NCI-H1436 (cell line): ENCODE data around the gene SSBP3.

Experiments used
- DNase-seq: peaks from one replicate; lab custom pipeline; 2025; lab: John Stamatoyannopoulos, UW

SSBP3 gene

DNA sequence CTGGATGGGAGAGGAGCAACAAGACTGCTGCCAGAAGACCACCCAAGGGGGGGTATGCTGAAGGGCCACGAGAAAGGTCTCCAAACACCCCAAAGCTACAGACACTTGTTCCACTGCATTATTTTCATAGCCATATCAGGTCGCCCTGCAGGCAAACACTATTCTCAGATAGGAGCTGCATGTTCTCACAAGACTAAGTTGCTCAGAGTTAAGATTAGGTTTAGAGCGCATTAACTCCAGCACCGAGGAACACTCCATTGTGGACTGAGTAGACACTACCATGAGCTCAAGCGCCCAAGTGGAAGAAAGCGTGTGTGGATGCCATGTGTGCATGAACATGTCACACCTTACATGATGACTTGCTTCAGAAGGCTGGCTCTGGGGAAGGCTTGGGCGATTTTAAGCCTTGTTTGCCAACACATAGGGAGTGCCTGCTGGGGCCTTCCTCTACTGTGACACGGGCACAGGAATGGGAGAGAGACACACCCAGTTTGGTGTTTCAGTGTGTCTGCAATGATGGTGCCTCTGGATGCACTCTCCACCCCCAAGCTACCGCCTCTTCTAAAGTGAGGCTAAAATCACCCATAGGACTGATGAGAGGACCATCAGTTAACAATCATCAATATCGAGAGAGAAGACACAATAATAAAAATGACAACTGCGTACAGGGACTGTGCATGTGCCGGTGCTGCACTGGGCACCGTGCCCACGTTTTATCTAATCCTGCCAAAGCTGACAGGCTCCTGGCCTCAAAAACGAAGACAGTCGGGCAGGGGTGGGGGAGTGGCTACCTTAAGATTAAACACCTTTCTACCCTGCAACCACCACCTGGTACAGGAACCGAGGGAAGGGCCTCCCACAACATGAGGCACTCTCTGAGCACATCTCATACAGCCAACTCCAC is 34.9 kb downstream of the SSBP3 start:
- no peak for DNase-seq

DNA sequence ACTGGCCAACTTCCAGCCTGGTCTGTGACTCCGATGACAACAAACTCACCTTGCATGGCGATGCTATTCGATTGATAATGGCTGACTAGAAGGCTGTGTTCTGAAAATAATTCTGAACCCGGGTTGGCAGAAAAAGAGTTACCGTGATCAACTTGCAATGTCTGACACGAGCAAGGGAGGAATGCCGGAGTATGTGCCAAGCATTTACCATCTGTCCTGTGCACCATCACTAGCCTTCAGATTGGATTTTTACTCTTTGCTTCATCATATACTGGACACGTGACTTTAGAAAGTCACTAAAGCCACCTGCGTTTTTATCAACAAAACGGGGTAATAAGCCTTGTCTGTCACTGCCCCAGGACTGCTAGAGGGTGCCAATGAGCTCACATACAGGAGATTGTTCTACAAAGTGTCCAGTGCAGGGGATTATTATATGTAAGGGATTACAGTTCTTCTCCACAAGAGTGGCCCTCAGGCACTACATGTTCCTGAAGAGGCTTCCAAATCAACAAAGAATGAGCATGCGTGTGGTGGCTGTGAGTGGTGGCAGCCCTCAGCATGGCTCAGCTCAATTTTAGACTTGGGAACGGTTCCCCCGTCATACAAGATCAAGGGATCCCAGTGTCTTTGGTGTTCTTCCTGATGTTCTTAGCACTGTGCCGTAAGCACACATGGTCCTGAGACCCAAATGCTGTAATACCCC is 35.8 kb downstream of the SSBP3 start:
- DNase-seq, result no peak

DNA sequence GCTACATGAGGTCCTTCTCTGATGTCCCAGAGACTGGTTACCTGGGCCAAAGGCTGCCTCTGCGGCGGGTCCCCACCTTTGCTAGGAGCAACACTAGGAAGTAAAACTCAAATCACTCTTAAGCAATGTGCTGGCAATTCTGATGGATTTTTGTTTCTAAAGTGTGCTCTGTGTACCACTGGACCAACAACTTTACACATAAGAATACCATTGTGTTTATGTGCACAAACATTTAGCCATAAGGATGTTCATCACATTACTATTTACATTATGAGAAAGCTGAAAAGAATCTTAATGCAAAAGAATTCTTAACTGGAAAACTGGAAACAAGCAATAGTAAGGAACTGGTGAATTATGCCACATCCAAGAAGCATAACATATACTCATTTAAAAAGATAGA is 38.6 kb downstream of the SSBP3 start:
- no peak for DNase-seq

DNA sequence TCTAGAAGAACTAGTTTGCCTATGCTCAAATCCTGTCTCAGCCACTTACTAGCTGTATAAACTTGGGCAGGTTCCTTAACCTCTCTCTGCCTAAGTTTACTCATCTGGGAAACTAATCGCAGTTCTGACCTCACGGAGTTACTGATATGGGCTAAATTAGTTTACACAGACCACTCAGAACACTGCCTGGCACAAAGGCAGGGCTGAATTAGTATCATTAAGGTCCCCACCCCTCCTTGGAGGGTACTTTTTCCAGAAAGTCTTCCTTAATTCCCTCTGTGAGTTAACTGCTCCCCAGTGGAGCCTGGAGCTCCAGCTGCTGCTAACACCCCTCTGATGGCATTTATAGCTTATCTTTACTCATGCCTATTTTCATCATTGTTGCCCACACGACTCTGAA is 40.3 kb downstream of the SSBP3 start:
- DNase-seq, result no peak

DNA sequence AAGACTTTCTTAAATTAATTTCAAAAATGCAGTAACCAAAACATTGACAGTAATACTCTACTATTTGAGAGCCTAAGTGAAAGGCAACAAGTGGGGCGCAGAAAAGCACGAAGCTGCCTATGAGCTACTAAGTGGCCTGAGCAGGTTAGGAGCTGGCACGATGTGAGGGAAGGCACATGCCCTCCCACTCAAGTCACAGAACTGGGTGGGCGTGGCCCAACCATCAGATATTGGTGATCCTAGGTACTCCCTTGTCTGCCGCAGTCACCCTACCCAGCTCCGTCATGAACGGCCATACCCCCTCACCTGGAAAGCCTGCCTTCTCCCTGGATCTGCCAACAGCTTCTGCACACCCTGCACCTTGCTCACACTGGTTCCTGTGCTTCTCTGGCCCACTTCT is 40.8 kb downstream of the SSBP3 start:
- DNase-seq, result no peak

DNA sequence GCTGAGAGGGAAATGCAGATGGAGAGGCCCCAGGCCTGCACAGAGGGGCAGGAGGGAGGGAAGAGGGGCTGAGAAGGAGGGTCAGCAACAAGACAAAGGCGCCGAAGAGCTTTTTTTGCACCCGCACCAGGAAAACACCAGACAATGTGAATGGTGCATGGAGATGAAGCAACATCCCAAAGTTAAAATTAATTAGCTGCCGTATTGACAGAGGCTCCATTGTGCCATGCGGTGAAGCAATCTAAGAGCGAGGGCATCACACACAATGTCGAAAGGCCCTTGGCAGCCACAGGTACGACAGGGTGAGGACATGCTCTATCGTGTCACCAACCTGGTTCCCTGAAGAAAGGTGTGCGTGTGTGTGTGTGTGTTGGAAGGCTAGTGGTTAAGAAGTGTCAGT is 41.2 kb downstream of the SSBP3 start:
- no peak for DNase-seq

DNA sequence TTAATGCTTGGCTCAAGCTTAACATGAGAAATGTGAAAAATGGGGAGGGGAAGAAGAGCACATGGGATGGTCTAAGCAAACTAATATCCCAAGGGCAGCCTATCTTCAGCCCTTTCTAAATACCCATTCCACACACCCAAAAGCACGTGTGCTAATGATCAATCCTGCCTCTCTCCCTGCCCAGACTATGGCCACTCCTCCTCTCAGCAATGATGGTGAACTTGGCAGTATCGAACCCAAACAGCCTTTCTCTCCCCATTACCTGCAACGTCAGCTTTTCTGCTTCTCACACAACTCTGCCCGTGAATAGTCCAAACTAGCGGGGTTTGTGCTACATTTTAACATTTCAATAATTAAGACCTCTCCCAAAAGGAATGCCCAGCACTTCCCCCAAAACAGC is 41.6 kb downstream of the SSBP3 start:
- DNase-seq, result no peak

DNA sequence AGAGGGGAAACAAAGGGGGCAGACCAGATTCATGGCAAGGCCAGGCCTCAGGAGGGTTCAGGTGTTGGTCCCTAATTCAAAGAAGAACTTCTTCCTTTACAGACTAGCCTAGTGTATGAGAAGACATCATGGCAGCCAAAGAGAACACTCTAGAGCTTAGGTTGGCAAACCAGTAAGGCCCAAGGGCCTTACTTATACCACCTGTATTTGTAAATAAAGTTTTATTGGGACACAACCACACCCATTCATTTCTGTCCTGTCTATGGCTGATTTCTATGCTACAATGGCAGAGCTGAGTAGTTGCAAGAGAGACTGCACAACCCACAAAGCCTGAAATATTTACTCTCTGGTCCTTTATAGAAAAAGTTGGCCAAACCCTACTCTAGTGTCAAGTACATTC is 42.3 kb downstream of the SSBP3 start:
- DNase-seq, result no peak

DNA sequence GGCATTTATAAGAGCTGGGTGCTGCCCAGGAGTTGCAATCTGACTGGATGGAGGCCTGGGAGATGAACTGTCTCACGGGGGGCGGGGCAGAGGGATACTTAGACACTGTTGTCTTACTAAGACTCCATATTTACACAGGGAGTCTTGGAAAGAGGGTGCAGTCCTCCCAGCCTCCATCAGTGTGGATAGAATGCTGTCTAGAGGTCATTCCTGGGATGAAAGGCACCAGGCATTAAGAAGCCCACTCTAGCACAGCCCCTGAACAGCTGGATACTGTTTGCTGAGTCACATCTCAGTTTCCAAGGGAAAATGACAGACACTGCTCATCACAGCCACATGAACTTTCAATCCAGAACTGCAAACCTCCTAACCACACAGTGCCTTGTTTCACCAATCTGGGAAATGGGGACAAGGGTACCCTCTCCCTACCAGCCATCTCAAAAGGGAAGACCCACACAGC is 43.3 kb downstream of the SSBP3 start:
- no peak for DNase-seq

DNA sequence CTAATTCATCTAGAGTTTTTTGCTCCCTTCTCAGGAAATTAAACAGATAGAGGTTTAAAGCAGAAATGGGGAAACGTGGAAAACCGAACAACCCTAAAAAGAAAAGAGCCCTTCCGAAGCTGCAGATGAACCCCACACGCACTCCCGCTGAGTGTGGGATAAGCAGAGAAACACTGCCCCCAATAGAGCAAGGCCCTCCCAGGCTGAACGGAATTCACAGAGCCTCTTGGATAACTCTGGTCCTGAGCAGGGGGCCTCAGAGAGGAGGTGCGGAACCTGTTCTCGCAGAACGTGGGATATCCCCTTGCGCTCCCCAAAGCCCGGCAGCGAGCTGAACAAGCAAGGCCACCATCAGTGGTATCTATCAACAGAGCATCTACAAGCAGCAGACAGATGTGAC is 44.9 kb downstream of the SSBP3 start:
- no peak for DNase-seq

DNA sequence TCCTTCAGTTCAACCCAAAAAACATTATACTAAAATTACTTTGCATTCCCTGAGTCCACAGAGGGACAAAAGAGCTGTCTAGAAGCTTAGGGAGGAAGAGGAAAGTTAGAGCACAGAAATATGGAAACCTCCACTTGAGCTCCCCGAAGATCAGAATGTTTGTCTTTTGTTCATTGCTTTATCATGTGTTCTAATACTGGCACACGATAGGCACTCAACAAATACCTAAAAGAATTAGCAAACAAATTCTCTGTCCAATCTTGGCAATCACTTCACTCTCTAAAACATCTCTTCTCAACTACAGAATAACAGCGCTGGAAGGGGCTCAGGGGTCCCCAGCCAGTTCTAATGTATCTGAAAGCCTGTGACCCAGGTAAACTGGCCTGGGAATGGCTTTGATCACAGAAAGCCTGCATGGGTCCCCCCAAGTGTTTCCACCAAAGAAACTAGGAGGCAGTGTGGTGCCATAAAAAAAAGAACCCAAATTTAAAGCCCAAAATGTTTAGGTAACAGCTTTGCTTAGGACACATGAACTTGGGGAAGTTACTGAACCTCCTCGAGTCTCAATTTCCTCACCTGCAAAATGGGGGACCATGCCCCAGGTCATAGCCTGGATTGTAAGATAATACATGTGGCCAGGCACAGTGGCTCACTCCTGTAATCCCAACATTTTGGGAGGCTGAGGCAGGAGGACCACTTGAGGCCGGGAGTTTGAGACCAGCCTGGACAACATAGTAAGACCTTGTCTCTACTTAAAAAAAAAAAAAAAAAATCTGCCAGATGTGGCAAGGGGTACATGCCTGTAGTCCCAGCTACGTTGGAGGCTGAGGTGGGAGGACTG is 45.8 kb downstream of the SSBP3 start:
- no peak for DNase-seq

DNA sequence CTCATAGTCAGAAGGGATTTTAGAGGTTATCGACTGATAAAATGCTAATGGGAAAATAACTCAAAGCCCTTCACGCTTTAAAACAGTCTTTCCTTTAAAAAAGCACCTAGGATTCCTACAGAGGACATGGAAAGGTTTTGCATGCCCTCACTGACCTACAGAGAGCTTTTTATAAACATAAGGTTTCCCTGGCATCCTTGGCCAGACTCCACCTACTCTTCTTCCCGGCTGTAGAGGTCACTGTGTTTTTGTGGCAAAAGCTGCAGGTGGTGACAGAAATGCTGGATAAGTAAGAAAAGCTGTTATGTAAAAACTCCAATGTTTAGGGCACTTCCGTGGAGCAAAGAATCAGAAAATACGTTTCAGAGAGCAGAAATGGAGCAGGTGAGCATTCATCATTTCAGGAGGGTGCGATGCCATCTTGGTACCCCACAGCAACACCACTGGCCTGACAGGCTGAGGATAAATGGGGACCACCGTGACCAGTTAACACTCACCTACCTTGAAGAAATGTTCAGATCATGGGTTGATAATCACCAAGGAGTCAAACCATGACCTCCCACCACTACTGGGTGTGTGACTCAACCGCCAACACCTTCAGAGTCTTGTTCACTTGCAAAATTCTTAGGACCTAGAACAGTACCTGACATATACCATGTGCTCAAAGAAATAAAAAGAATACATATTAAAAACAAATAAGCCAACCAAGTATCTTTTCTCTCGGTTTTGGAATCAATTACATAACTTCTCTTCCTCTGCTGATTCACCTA is 46.6 kb downstream of the SSBP3 start:
- DNase-seq, result no peak

DNA sequence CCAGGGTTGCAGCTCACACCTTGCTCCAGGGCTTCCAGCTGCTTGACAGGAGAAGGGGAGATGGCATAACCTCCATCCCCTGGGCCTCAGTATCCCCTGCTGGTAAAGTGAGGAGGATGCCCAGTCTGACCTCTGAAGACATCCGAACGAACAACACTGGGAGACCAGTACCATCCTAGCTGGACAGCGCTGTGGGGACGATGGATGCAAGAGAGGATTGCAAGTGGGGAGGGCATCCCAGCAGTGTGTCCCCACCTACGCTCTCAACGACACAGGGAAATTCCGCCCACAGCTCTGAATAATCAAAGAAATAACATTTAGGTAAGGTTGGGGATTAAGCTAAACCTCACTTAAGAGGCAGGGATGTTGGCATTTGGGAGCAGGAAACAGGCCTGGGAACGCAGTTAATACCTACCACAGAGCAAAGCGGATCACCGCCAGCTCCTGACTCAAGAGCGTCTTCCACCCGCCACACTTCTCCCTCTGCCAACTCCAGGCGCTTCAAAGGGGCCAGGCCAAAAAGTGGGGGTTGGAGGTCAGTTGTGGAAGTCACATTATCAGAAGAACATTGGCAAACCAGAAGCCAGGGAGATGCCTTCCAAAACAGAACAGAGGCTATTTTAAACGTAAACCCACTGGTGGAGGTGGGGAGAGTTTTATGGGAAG is 47.6 kb downstream of the SSBP3 start:
- DNase-seq, result no peak

DNA sequence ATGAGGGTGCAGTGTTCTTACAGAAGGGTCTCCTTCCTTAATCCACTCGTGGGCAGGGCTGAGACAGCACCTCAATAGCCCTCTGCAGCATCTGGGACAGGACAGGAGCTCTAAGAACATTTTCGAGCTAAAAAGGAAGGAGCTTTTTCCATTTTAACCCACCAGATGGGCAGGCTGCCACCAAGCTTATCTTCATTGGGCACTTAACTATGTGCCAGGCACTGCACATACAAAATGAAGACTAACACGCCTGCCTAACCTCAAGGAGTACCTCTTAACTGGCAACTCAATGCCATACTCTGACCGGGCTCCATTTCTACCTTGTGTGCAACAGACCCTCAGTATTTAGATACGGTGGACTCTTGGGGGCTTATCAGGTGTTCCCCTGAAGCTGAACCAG is 48.2 kb downstream of the SSBP3 start:
- no peak for DNase-seq

DNA sequence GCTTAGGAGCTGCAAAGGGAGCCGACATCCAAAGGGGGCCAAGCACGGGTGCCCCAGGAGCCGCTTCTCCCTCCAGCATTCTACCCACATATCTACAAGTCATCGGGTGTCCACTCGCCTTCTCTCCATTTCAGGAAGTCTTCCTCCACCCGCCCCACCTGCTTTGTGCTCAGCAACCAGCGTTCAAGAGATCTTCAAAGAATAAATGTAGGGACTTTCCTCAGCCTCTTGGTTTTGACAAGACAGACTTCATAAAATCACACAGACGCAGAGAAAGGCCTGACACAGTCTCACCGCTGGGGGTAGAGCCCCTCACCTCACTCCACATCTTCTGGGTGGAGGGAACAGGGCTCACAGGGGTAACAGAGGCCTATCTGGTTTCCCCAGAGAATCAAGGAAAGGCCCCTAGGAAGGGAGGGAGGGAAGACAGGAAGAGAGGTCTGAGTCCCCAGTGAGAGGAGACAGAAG is 49.5 kb downstream of the SSBP3 start:
- no peak for DNase-seq

DNA sequence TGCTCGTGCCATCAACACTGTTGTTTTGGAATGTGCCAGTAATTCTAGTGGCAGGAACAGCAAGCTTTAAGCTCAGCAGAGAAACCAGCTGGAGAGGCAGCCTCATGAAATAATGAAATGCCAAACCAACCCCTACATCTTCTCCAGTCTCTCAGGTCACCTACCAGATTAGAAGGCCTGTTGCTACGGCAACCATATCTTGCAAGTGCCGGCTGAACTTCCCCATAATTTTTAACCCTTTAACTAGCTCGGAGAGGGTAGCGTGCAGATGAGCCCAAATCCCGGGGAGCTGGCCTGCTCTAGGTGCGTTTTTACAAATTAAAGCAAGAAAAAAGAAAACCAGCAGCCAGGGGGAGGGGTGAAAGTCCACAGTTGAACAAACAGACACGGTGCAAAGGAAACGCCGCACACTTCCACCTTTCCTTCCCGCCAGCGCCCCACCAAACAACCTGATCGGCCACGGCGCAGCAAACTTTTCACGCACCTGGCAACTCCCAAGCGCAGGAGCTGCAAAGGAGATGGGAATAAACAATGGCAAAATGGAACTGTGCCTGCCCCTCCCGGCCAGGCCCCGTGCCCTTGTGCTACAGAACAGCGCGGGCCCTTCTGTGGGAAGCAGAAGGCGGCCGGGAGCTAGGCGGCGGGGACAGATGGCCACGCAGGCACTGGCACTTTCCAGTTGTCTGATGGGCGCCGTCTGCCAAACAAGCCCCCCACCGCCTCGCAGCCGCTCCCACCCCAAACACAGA is 50.1 kb downstream of the SSBP3 start:
- DNase-seq, result no peak

DNA sequence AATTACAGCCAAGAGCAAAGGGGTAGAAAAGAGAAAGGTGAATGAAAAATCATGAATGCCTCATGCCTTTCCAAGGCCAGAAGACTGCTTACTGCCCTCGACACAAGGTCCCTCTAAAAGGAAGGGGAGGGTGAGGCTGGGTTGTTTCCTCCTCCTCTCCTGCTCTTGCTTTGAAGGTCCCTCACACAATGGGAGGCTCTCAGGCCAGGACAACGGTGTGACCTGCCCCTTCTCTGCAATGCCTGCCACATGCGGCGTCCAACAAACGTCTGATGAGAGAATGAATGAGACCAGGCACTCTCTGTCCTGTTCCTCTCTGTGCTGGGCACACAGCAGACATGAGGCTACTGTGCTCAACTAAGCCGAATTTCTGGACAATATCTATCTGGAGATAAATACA is 51.3 kb downstream of the SSBP3 start:
- DNase-seq, result no peak

DNA sequence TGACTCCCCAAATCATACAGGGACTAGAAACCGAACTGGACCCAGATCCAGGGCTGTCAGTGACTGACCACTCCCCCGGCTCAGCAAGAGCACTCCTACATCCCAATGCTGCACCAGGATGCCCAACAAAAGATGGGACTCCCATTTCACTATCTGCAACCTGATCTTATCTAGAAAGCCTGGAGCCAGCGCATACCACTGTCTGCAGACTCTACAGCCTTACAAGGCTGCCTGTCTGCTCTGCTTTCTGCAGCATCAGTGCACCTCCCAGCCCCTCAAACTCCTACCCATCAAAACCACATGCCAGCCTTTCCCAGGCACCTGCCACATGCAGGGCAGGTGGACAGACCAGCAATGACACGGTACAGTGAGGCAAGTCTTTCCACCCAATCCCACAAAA is 52.2 kb downstream of the SSBP3 start:
- DNase-seq, result no peak

DNA sequence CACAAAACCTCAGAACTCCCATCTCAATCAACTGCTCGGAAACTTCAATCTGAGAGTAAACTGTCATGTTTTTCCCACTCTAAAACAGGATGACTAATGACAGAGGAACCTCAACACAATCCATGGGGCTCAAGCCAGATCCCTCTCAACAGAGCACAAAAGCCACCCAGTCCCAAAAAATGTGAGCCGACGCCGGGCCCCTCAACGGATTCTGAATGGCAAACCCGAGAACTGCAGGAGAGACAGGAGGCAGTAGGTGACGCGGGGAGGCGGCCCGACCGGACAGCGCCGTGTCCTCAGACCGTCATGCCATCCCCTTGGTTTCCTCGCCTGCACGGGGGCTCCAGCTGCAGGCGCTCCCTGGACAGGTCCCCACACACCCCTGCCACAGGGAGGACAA is 53.4 kb downstream of the SSBP3 start:
- DNase-seq, result no peak

DNA sequence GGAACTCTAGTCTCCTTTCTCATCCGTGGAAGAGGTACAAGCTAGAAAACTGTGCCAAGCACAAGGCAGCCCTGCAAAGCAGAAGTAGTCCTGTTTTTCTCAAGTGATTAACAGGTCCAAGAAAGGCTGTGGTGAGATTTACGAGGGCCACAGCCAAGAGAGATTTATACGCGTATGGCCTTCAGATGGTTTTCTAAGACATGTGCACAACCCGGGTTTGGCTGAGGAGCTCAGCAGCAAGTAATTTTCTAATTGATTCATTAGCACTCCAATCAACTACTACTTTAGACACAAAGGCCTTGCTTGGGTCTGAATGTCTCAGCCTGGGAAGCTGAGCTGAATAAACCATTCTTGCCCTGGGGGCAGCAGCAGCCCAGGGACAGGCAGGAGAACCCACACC is 55.8 kb downstream of the SSBP3 start:
- no peak for DNase-seq

DNA sequence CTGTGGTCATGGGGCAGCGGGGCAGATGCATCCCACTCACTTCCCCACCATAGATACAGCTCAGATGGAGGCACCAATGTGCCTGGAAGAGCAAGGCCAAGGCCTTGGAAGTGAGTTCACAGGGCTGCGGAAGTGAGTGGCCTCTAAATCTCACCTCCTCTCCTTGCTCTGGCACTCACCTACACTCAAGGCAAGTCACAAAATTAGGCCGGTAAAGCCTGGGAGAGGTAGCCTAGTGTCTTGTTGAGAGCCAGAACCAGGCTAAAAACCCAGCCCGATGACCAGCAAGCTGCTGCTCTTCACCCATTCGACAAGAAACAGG is 57.5 kb downstream of the SSBP3 start:
- no peak for DNase-seq
